Dedifferentiated amniotic fluid mesenchymal stem cell (primary cell): Measurements from ENCODE around the gene ZNF747.

ENCODE experiments used
- DNase-seq: peaks from one replicate; pipeline ENCODE4 v3.0.0-alpha.2; 2016; ENCODE audit errors: extremely low spot score

Gene ZNF747

DNA sequence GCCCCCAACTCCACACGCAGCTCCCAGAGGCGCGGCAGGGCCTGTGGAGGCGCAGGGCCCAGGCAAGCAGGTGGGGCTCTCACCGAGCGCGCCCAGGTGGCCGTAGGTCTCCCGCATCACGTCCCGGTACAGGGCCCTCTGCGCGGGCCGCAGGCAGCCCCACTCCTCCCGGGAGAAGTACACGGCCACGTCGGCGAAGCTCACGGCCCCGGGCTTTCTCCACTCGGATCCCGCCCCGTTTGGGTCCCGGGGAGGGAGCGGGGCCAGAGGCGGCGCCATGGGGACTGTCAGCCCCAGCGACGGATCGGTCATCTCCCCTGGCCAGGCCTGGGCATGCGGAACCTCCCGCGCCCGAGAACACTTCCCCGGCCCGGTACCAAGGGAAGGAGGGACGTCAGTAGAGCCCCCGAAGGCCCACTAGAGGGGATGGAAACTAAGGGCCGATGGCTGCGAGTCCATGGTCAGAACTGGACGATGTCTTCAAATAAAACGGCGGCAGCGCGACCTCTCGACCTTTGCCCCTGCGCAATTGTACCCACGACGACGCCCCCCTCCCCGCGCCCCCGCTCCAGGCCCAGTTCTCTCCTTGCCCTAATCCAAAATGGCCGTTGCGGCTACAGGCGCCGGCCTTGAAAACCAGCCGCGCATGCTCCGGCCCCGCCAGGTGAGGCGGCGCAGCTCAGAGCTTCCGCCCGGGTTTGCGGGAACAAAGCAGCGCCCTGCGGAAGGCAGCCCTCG, at the start of gene ZNF747:
TSS of gene ZNF747 (minus strand) at position 491 of the 738 bp plus-strand sequence. CDS start at position 312, 179 bp downstream.
- peak; percentile 43 for DNase-seq

DNA sequence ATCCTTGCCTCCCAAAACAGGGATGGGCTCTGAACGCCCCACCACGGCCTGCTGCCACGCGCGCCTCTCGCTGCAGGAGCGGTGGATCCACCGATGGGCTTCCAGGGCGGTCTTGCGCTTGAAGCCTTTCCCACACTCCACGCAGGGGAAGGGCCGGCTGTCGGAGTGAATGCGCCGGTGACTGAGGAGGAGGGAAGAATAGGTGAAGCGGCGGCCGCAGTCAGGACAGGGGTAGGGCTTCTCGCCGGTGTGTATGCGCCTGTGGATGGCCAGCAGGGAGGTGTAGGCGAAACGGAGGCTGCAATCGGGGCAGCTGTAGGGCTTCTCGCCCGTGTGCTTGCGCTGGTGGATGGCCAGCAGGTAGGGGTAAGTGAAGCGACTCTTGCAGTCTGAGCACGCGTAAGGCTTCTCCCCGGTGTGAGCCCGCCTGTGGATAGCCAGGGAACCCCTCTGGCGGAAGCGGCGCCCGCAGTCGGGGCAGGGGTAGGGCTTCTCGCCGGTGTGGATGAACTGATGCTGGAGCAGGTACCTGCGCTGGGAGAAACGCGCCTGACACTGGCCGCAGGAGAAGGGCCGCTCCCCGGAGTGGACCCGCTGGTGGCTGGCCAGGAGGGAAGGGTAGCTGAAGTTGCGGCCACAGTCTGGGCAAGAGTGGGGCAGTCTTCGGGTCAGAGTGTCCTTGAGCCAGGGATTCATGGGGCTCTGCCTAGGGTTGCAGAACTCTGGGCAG, 48.1 kb upstream of the ZNF747 start:
- DNase-seq = no peak

DNA sequence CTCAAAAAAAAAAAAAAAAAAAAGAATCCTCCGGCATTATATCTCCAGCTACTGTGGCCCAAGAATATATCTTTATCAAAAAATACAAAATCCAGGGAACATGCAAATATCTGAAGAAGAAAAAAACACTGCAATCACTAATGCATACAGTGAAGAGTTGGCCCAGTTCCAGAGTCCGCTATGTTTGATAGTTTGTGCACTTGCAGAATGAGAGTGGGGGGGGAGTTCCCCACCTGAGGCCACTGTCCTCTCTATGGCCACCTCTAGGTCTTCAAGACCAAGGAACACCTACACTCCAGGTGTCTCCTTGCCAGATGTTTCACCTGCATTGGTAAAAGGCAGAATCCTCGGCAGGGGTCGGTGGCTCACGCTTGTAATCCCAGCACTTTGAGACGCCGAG, 46.8 kb upstream of the ZNF747 start:
- no peak for DNase-seq

DNA sequence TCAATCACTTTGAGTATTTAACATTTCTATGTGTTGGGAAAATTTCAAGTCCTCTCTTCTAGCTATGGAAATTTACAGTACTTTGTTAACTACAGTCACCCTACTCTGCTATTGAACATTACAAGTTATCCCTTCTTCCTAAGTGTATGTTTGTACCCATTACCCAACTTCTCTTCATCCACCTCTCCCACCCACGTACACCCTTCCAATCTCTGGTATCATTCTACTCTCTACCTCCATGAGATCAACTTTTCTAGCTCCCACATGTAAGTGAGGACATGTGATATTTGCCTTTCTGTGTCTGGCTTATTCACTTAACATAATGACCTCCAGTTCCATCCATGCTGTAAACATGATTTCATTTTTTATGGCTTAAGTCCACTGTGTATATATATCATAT, 40.0 kb upstream of the ZNF747 start:
- DNase-seq = no peak

DNA sequence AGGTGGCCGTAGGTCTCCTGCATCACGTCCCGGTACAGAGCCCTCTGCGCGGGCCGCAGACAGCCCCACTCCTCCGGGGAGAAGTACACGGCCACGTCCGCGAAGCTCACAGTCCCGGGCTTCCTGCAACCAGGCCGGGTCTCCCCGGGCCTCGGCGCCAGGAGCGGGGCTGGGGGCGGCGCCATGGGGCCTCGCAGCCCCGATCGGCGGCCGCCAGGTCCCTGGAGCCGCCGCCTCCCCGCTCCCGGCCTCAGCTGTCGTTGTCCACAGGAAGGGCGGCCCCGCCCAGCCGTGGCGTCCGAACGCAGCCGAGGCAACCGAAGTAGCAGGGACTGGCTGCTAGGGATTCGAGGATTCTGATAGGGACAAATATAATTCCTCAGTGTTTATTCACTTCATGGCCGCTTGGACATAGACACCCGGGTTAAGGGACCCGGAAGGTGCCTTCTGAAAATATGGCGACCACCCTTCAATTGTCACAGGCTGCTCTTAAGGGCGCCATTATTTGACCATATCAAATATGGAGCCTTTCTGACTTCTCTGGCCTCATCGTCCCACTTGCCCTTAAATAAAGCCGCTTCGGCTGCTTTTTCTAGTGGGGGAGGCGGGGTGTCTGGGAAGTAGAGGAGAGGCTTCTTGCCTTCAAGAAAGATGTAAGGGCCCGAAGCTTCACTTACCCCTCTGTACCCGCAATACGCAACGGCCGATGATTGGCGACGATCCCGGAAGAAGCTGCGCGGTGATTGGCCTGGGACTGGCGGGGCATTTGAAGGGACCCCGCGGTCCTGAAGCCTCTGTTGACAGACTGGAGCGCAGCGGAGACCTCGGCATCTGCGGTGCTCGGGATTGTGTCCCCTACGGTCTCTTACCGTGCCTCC, 37.0 kb upstream of the ZNF747 start, which contains the start of gene ZNF688:
TSS of gene ZNF688 (minus strand) at position 270 of the 878 bp plus-strand sequence. CDS start at position 185, 85 bp downstream.
- DNase-seq = peak; percentile 94

DNA sequence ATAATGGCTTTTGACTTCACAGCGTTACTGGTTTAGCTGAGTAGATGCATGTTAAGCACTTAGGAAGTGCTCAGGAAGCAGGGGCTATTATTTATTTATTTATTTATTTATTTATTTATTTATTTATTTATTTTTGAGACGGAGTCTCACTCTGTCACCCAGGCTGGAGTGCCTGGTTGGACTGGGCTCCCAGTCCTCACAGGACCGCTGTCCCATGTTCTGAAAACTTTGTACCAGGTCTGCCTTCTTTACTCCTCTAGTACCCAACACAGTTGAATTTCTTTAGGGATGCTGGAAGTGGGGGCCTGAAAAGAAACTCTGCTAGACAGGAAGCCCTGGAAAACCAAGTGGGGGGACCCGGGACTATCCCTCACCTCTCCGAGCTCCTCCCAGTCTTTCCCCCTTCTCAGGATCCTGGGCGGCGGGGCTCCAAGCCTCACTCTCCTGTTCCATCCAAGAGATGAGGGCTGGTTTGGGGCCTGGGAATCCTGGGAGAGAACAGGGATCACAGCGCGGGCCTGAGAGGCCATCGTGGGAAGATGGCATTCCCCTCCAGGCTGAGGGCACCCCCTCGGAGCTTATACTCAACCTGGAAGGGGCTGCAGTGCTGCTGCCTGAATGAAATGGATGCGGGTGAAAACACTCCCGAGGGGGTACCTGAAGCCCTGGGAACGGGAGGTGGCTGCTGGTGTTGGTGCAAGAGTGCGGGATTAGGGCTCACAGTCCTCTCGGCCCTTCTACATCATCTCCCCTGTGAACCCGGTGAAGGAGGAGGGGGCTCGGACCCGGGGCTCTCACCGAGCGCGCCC, 36.2 kb upstream of the ZNF747 start:
- no peak for DNase-seq

DNA sequence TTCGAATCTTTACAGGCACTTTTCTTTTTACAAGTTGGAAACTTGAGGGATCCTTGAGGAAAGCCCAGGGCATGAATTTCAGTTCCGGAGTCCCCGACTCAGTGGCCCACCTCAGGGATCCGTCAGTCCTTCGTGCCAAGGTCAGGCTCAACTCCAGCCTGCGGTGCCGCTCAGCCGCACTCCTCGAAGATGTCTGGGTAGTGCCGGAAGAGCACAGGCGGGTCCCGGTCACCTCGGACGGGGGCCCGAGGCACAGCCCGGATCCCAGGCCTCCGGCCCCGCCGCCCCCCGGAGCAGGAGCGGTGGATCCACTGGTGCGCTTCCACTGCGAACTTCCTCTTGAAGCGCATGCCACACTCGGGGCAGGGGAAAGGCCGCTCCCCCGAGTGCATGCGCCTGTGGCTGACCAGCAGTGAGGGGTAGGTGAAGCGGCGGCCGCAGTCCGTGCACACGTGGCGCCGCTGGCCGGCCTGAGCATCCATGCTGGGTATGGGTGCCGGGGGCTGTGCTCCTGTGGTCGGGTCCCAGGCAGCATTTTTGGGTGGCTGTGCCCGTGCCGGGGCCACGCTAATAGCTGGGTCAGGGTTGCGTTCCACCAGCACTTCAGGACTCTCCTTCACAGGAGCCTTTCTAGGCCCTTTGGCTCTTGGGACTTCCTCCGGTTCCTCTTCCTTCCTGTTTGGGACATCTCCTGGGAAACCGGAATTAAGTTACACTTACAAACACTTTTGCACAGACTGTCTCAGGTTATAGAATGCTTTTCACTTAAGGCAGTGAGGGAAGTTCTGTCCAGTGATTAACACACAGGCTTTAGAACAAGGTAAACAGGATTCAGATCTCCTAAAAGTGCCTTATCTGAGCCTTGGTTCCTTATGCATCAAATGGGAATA, 35.3 kb upstream of the ZNF747 start:
- no peak for DNase-seq

DNA sequence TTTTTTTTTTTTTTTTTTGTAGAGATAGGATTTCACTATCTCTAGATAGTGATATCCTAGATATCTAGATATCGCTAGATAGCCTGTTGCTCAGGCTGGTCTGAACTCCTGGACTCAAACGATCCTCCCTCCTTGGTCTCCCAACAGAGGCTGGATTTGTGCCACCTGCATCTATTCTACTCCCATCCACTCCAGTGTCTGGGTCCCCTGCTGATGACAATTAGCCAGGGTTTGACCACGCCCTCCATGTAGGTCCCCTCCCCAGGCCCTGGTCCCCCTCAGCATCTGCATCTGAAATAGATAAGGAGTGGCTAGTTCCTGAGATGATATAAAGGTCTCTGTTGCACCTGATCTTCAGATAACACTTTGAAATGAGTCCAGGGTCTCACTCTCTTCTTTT, 34.6 kb upstream of the ZNF747 start:
- no peak for DNase-seq

DNA sequence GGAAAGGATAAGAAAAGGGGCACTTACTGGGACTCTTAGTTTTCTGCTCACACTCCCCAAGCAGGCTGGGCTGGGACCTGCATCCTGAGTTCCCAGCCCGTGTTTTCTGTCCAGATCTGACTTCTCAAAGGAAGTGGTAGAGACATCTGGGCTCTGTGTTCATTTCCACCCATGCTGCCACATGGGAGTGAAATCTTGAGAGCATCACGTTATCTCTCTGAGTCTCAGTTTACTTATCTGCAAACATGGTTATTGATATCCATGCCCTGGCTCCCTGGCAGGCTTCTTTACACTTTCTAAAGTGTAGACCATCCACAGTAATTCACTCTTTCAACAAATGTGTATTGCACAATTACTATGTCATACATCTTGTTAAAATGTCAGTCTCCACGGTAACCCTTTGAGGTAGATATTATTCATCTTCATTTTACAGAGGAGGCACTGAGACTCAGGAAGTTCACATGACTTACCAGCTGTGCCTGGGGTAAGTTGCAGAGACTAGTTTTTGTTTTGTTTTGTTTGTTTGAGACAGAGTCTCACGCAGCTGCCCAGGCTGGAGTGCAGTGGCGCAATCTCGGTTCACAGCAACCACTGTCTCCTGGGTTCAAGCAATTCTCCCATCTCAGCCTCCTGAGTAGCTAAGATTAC, 33.5 kb upstream of the ZNF747 start:
- DNase-seq = no peak

DNA sequence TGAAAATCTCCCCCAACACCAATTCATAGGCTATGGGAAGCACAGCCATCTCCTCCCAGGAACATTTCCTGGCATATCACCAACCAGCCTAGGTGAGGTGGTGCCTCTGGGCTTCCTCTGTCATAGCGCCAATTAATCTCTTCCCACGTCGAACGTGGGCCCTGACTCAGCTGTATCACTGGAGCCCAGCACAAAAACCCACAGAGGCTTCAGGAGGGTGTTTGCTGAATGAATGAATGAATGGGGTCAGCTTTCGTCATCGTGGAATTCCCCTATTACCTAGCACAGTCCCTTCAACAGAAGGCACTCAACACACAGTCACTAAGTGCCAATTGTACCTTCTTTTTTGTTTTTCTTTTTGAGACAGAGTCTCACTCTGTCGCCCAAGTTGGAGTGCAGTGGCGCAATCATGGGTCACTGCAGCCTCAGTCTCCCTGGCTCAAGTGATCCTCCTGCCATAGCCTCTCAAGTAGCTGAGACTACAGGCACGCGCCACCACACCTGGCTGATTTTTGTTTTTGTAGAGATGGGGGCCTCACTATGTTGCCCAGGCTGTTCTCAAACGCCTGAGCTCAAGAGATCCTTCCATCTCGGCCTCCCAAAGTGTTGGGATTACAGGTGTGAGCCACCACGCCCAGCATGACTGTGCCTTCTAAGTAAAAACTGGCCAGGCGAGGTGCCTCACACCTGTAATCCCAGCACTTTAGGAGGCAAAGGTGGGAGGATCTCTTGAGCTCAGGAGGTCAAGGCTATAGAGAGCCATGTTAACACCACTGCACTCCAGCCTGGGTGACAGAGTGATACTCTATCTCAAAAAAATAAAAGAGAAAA, 32.7 kb upstream of the ZNF747 start:
- DNase-seq = no peak

DNA sequence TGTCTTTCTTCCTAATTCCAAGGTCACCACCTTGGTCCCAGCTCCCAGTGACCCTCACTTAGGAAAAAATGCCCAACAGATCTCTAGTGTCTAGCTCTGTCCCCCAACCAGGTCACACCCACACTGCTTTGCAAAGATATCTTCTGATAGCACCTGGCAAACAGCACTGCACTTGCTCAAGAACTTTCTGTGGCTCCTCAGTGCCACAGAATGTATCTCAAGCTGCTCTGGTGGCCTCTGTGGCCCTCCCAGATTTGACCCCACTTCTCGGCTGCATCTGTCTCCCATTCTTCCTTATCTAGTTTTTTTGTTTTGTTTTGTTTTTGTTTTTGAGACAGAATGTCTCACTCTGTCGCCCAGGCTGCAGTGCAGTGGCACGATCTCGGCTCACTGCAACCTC, 31.9 kb upstream of the ZNF747 start:
- DNase-seq = no peak

DNA sequence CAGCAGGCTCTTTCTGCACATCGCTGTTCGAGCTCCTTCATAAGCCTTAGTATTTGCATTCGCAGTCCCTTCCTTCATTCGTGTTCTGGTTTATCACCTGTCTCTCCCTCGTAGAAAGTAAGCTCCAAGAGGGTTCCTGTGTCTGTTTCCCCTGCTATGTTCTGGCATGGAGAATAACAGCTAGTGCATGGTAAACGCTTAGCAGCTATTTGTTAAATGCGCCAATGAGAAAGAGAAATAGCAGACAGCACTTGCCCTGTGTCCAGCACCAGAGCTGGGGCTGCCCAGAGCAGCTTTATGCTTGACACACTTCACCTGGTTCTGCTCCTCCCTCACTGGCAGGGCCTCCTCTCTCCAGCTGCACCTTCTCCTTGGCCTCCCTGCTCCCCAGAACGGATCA, 31.3 kb upstream of the ZNF747 start:
- no peak for DNase-seq

DNA sequence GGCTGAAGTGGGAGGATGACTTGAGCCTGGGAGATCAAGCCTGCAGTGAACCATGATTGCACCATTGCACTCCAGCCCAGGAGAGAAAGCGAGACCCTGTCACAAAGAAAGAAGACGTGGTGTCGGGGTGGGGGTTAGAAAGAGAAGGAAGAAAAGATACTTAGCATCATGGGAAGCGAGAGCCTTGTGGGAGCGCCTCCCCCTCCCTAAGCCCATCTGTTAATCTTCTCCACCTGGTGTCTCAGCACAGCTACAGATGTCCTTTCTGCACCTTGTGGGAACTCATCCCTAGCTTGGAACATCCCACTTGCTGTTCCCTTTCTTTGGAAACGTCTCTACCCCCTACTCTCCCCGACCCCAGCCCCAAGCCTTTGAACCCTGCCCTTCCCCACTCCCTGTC, 30.9 kb upstream of the ZNF747 start:
- no peak for DNase-seq

DNA sequence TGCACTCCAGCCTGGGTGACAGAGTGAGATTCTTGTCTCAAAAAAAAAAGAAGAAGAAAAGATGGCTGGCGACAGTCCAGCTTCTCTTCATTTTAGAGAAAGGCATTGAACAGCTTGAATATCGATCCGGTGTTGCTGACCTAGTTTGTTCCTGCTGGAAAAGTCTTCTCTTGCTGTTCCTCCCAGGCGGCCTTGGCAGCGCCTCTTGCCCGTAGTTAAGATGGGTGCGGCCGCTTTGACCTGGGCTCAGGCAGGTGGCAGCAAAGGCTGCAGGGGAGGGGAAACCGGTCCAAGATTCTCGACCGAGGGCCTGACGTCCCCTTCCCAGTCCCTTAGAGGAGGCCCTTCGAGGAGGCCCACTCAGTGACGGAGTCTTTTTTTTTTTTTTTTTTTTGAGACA, 27.4 kb upstream of the ZNF747 start:
- no peak for DNase-seq

DNA sequence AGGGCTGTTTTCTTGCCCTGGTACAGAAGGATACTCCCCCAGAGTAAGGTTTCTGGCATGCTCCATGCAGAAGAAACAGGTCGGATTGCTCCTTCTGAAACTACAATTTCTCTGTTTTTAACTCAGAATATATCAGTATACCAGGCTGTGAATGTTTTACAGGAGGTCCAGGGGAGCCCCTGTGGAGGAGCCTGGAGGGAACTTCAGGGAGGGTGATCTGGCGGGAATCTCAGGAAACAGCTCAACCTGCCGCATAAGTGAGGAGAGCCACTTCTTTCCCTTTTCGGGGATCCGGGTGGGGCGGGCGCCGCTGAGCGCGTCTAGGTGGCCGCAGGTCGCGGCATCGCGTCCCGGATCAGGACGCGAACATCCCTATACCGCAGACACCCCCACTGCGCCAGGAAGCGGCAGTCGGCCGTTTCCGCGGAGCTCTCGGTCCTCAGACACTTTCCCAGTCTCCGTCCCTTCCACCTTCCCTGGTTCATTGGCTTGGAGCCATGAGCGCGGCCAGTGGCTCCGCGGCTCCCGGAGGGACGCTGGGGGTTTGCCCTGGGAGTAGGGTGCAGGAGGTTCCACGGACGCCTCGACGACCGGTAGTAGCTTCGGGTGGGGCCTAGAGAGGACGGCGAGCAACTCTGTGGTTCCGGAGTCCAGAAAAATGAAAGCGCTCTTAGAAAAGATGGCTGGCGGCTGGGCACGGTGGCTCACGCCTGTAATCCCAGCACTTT, 26.6 kb upstream of the ZNF747 start:
- no peak for DNase-seq

DNA sequence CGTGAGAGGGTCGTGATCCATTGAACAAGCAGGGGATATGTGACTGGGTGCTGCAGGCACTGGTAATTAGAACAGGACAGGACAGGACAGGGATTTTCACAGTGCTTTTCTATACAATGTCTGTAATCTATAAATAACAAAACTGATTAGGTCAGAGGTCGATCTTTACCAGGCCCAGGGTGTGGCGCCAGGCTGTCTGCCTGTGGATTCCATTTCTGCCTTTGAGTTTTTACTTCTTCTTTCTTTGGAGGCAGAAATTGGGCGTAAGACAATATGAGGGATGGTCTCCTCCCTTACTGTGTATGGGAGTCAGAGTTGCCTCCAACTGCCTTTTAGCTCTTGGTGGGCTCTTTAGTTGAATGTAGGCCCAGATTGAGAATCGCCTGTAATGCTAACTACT, 25.0 kb upstream of the ZNF747 start:
- DNase-seq = no peak

DNA sequence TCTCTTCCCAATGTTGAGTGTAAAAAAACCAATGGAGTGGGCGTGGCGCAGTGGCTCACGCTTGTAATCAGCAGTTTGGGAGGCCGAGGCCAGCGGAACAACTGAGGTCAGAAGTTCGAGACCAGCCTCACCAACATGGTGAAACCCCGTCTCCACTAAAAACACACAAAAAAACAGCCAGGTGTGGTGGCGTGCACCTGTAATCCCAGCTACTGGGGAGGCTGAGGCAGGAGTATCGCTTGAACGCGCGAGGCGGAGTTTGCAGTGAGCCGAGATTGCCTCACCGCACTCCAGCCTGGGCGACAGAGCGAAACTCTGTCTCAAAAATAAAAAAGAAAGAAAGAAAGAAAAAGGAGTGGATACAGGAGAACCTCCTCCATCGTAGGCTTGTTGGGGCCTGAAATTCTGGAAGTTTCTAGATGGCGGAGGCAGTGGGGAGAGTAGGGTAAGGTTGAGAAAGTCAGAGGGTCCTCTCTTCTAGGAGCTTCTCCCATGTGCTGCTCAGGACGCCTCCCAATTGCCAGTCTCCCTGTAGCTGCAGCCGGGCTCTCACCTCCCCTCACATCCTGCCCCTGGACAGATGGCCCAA, 24.2 kb upstream of the ZNF747 start:
- no peak for DNase-seq
